Left lobe of liver (tissue), 2 donors: ENCODE results near the gene KTI12. TPM values are rescaled to one million over a fixed set of nuclear protein-coding genes. Genes with fewer than 3 reads are reported as not detected.

Experiments used
- ATAC-seq: fragments of 200-7000 bp; cut with Tn5 transposase; one replicate; pipeline ENCODE4 v1.9.1; 2020; ENCODE audit warnings: mild to moderate bottlenecking, moderate library complexity
- DNase-seq: peaks from one replicate; pipeline ENCODE4 v3.0.0-alpha.2; 2020; ENCODE audit warnings: low spot score
- total RNA-seq: library from RNA; stranded (reverse); gene quantifications from one replicate; pipeline ENCODE4 v1.2.1, GENCODE V29; 2021
- donor health status: DM: no; HTN: no; CAD: no; lungs with moderate emphysema.
- donor health status: DM: no; HTN: yes; CAD: no.

Gene KTI12
- total RNA-seq, 1 donor from 2014 or later: 3.2 TPM

GRCh38 chr1:51989582-51990477, 43.8 kb downstream of the KTI12 start:
- ATAC-seq (no peak), DNase-seq (no peak)

DNA sequence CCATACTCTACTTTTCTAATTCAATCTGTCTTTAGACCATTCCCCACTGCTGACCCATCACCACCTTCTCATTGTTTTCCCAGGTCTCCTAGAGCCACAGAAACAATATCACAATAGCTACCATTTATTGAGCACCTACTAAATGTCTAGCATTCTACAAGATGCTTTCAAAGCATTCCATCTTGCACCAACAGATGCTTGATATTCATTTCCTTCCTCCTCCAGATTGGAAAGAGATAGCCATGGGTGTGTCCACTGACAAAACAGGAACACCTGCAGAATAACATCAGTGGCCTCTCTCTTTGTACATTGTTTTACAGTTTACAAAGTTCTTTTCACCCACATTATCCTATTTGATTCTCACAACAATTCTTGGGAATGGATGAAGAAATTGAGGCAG, 45.4 kb downstream of the KTI12 start:
- ATAC-seq (no peak), DNase-seq (no peak)

DNA sequence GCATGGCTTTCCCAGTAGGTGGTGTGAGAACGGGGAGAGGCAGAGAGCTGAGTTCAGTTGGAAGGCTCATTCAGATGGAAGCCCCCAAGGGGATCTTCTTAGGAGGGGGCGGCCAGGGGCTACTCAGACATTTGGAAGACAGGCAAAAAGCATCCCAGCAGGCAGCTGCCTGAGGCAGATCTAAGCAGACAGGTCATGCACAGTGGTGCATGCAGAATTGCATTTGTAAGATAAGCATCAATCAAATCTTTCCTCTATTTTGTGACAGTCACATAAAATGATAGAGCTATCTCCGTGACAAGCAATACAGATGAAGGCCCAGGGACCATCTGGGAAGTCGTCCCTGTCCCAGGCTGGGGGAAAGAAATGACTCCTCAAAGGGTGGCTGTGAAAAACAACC, 46.9 kb downstream of the KTI12 start:
- ATAC-seq (no peak), DNase-seq (no peak)

- ATAC-seq: no peak
- no peak for DNase-seq
These were observed 51.4 kb downstream of the KTI12 start for GRCh38 chr1:51982161-51982560.

Other genes with a start within 250 kb of the KTI12 start
- gene NRDC, start 155.1 kb downstream of the KTI12 start, total RNA-seq: 86.1 TPM
- 0.15 TPM for gene RAB3B, start 43.1 kb downstream of the KTI12 start, total RNA-seq
- 25.0 TPM for gene TXNDC12, start 21.4 kb upstream of the KTI12 start, total RNA-seq
- 13.5 TPM for gene BTF3L4, start 22.5 kb upstream of the KTI12 start, total RNA-seq
- 11.1 TPM for gene ZFYVE9, start 108.3 kb upstream of the KTI12 start, total RNA-seq